HepG2 (cell line): Measurements from ENCODE around the gene ZNF281. TPM values are rescaled to one million over a fixed set of nuclear protein-coding genes. Genes with fewer than 3 reads are reported as not detected.

ENCODE experiments used
- ATAC-seq: fragments of 200-7000 bp; cut with Tn5 transposase; 3 replicates; pipeline ENCODE4 v1.9.1; 2020; ENCODE audit warnings: mild to moderate bottlenecking, moderate library complexity
- BruUV-seq: library from RNA; stranded (reverse); fragments of 400-500 nt; replicated peaks from 2 replicates; lab custom pipeline; 2021; lab: Mats Ljungman, UMichigan
- CTCF ChIA-PET: fragments of 300-600 bp; formaldehyde crosslinking; extraction: SDS; loops from one replicate; lab custom pipeline; 2021; ENCODE audit warnings: low total read pairs, inconsistent platforms, low intra/inter-chr PET ratio; lab: Yijun Ruan, JAX
- POLR2A ChIA-PET: fragments of 350-600 bp; sonication (Branson Sonifier 250); formaldehyde crosslinking; loops from one replicate; lab custom pipeline; 2020; ENCODE audit warnings: antibody characterized with exemption, inconsistent platforms; lab: Yijun Ruan, JAX
- DNase-seq: peaks from one replicate; pipeline ENCODE4 v3.0.0-alpha.2; 2015; ENCODE audit warnings: low spot score
- FAIRE-seq: peaks from 3 replicates; lab custom pipeline; 2011; peaks lifted over from hg19 to GRCh38; lab: Jason Lieb, UNC
- H2AFZ ChIP-seq: one replicate; pipeline ENCODE4 v1.6.1; 2011; ENCODE audit warnings: low read length, inconsistent platforms
- H3K27ac ChIP-seq: fragments of 300-600 bp; 3 replicates; pipeline ENCODE4 v1.8.0; 2011; ENCODE audit warnings: mixed run types, mild to moderate bottlenecking, mixed read lengths, low read length, inconsistent platforms; ENCODE audit not compliant: insufficient read depth; ENCODE audit errors: extremely low read length
- H3K27me3 ChIP-seq, 2 experiments: fragments of 200-600 bp in 1 of 2; 2 replicates in 1 of 2; 3 replicates in 1 of 2; pipeline versions ENCODE4 v1.6.0 to v1.8.0; 2011; ENCODE audit warnings: low read length in 2 of 2, mild to moderate bottlenecking in 2 of 2, moderate library complexity in 2 of 2, inconsistent platforms in 1 of 2; ENCODE audit not compliant: insufficient read depth in 2 of 2, control insufficient read depth in 1 of 2
- H3K36me3 ChIP-seq, 2 experiments: fragments of 200-600 bp in 1 of 2; replicated peaks in 1 of 2; 2 replicates in 1 of 2; 3 replicates in 1 of 2; pipeline versions ENCODE4 v1.5.1 to v1.8.0; 2011; ENCODE audit warnings: low read length in 2 of 2, inconsistent platforms in 1 of 2; ENCODE audit not compliant: insufficient read depth in 2 of 2, control insufficient read depth in 1 of 2
- H3K4me1 ChIP-seq: 2 replicates; pipeline ENCODE4 v1.5.1; 2012; ENCODE audit warnings: low read length, inconsistent platforms; ENCODE audit not compliant: insufficient read depth
- H3K4me2 ChIP-seq: 2 replicates; pipeline ENCODE4 v1.6.0; 2011; ENCODE audit warnings: low read depth, low read length, inconsistent platforms
- H3K4me3 ChIP-seq, 3 experiments: fragments of 200-600 bp in 1 of 3; sonication (generic), shearing (Covaris generic) in 1 of 3; replicated peaks in 1 of 3; 2 replicates each; pipeline ENCODE4 v1.5.1; 2011 to 2016; ENCODE audit warnings: low read length in 3 of 3, inconsistent platforms in 2 of 3, low read depth in 2 of 3, mild to moderate bottlenecking in 2 of 3, control low read depth in 1 of 3, mixed read lengths in 1 of 3; ENCODE audit not compliant: insufficient read depth in 1 of 3
- H3K79me2 ChIP-seq: one replicate; pipeline ENCODE4 v1.6.1; 2011; ENCODE audit warnings: low read length, inconsistent platforms; ENCODE audit not compliant: insufficient read depth
- H3K9ac ChIP-seq: 2 replicates; pipeline ENCODE4 v1.6.0; 2011; ENCODE audit warnings: mild to moderate bottlenecking, low read depth, low read length, inconsistent platforms; ENCODE audit not compliant: insufficient read depth
- H3K9me3 ChIP-seq: 2 replicates; pipeline ENCODE4 v1.5.1; 2012; ENCODE audit warnings: mild to moderate bottlenecking, low read length
- H4K20me1 ChIP-seq: 2 replicates; pipeline ENCODE4 v1.6.0; 2011; ENCODE audit warnings: inconsistent platforms, mild to moderate bottlenecking, low read length, moderate library complexity; ENCODE audit not compliant: insufficient read depth
- ATM ChIP-seq: fragments of 450-650 bp; IDR thresholded peaks from 2 replicates; pipeline ENCODE4 v1.7.1; 2017; ENCODE audit warnings: mild to moderate bottlenecking, borderline replicate concordance
- CCAR2 ChIP-seq: fragments of 200-400 bp; formaldehyde crosslinking; optimal IDR thresholded peaks from 2 replicates; pipeline ENCODE3; 2018; ENCODE audit warnings: low read depth, mild to moderate bottlenecking, low read length, moderate library complexity
- CEBPG ChIP-seq: IDR thresholded peaks from 2 replicates; pipeline ENCODE4 v1.6.1; 2016
- EHMT2 ChIP-seq: fragments of 200-600 bp; sonication (generic); IDR thresholded peaks from 2 replicates; pipeline ENCODE4 v1.7.0; 2017; ENCODE audit warnings: antibody characterized with exemption, low read depth, low read length, borderline replicate concordance
- HNRNPH1 ChIP-seq: fragments of 200-400 bp; formaldehyde crosslinking; optimal IDR thresholded peaks from 2 replicates; pipeline ENCODE3; 2017; ENCODE audit warnings: mild to moderate bottlenecking, low read depth, low read length
- JARID2 ChIP-seq: sonication (generic); formaldehyde crosslinking; IDR thresholded peaks from 2 replicates; pipeline ENCODE4 v1.8.1; 2023; ENCODE audit warnings: missing genetic modification reagents, inconsistent platforms; ENCODE audit not compliant: insufficient replicate concordance
- MIXL1 ChIP-seq: IDR thresholded peaks from 2 replicates; pipeline ENCODE4 v1.6.1; 2016
- NFE2L2 ChIP-seq: fragments of 150-350 bp; IDR thresholded peaks from 2 replicates; pipeline ENCODE4 v1.6.1; 2014; ENCODE audit warnings: low read length
- NR2F2 ChIP-seq: IDR thresholded peaks from 2 replicates; pipeline ENCODE4 v1.6.1; 2012; ENCODE audit warnings: low read depth, inconsistent platforms, borderline replicate concordance
- PAF1 ChIP-seq: IDR thresholded peaks from 2 replicates; pipeline ENCODE4 v1.6.1; 2016; ENCODE audit warnings: missing genetic modification reagents, missing compliant biosample characterization
- POLR2G ChIP-seq: fragments of 200-400 bp; formaldehyde crosslinking; IDR thresholded peaks from 2 replicates; pipeline ENCODE4 v1.6.1; 2018; ENCODE audit warnings: mild to moderate bottlenecking, low read depth, low read length, moderate library complexity
- TBL1XR1 ChIP-seq: fragments of 150-350 bp; IDR thresholded peaks from 2 replicates; pipeline ENCODE4 v1.6.1; 2014; ENCODE audit warnings: borderline replicate concordance, low read length; ENCODE audit not compliant: partially characterized antibody
- TOE1 ChIP-seq: sonication (generic); formaldehyde crosslinking; IDR thresholded peaks from 2 replicates; pipeline ENCODE4 v1.4.0; 2020; ENCODE audit warnings: mild to moderate bottlenecking, missing genetic modification reagents
- ZNF207 ChIP-seq: fragments of 450-650 bp; IDR thresholded peaks from 2 replicates; pipeline ENCODE4 v1.6.1; 2016; ENCODE audit warnings: antibody characterized with exemption, borderline replicate concordance
- ZNF234 ChIP-seq: sonication (generic); formaldehyde crosslinking; conservative IDR thresholded peaks from 2 replicates; pipeline ENCODE4 v1.5.1; 2020; ENCODE audit warnings: mild to moderate bottlenecking, missing genetic modification reagents
- ZNF432 ChIP-seq: sonication (generic); formaldehyde crosslinking; IDR thresholded peaks from 2 replicates; pipeline ENCODE4 v1.5.0; 2020; ENCODE audit warnings: missing genetic modification reagents, mild to moderate bottlenecking, borderline replicate concordance
- ZNF570 ChIP-seq: sonication (generic); formaldehyde crosslinking; IDR thresholded peaks from 2 replicates; pipeline ENCODE4 v1.4.0; 2020; ENCODE audit warnings: mild to moderate bottlenecking, missing genetic modification reagents, borderline replicate concordance
- WGBS: methylation state at CpG from one replicate; pipeline ENCODE4 v1.1.6; 2017; ENCODE audit warnings: low lambda C conversion rate; 5-methylcytosine and 5-hydroxymethylcytosine counted together
- in situ Hi-C: cut with HindIII; loops from 2 replicates; pipeline ENCODE4 v1.10.0; 2017; ENCODE audit warnings: low pct_unique_long_range_greater_than_20kb; ENCODE audit not compliant: extremely low pct_ligation_motif_present
- intact Hi-C: fragments of 100-400 bp; cut with micrococcal nuclease; formaldehyde crosslinking; loops from one replicate; pipeline ENCODE4 v1.10.0; 2022; ENCODE audit not compliant: unreplicated experiment
- polyA plus RNA-seq, 8 experiments: library from polyadenylated mRNA; depleted of rRNA in 3 of 8; stranded (reverse) in 7 of 8; unstranded in 1 of 8; fragments of >200 nt; fragmentation: Illumina TruSeq in 4 of 8; extraction: Trizol in 4 of 8; gene quantifications; 2 replicates each; pipeline versions ENCODE4 v1.2.1 to v1.2.3, GENCODE V29; 2011 to 2016; ENCODE audit warnings: low read depth in 4 of 8, missing spikeins in 1 of 8, mixed read lengths in 1 of 8; ENCODE audit not compliant: insufficient read depth in 1 of 8
- total RNA-seq, 5 experiments: library from RNA; depleted of rRNA; stranded (reverse); fragments of >200 nt; fragmentation: Illumina TruSeq; extraction: Trizol; gene quantifications; 2 replicates each; pipeline ENCODE4 v1.2.3, GENCODE V29; 2016; ENCODE audit warnings: low read depth in 1 of 5
- TF ChIP-seq, protein P1 (sequence below): sonication (generic); formaldehyde crosslinking; IDR thresholded peaks from 2 replicates; pipeline ENCODE4 v1.5.1; 2020; ENCODE audit warnings: missing genetic modification reagents, mild to moderate bottlenecking, borderline replicate concordance

Gene ZNF281
- total and polyA plus RNA-seq, 2 of the 13 experiments (the other 11 are each of a cell fraction or from before 2014, with no cell fraction given): 7.7 to 20.6 TPM

DNA sequence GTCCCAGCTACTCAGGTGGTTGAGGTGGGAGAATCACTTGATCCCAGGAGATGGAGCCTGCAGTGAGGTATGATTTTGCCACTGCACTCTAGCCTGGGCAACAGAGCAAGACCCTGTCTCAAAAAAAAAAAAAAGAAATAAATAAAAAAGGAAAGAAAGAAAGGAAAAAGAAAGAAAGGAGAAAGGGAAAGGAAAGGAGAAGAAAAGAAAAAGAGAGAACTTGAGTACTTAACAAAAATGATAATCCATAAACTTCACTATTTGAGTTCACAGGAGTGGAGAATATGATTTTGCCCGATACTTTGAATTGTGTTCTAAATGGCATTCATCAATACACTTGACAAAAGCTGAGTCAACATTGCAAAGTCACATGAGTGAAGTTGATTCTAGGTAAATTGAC lies 23.8 kb upstream of the ZNF281 start:
- no peak for DNase-seq
- in situ Hi-C loops: no loop called here
- POLR2A ChIA-PET: no interaction called here
- Histone ChIP-seq H3K27ac (no peak overlapping the region), H3K9me3 (no peaks in the 10 kb centered on the region)
- no peak for ATAC-seq
- TF ChIP-seq JARID2 (CRISPR knock-in tag): no peak
- no peak for TF ChIP-seq NFE2L2
- no peak for TF ChIP-seq TOE1
- no peak for TF ChIP-seq MIXL1 (CRISPR knock-in tag)
- no peak for TF ChIP-seq EHMT2
- TF ChIP-seq ATM: no peak
- no peak for TF ChIP-seq HNRNPH1
- TF ChIP-seq ZNF432 (CRISPR knock-in tag): no peak
- TF ChIP-seq POLR2G: no peak
- no peak for TF ChIP-seq CEBPG
- TF ChIP-seq ZNF570 (CRISPR knock-in tag): no peak
- TF ChIP-seq PAF1 (CRISPR knock-in tag): no peak
- TF ChIP-seq CCAR2: no peak
- no peak for TF ChIP-seq ZNF234
- TF ChIP-seq NR2F2: no peak
- TF ChIP-seq TBL1XR1: no peak
- TF ChIP-seq, protein P1, sequence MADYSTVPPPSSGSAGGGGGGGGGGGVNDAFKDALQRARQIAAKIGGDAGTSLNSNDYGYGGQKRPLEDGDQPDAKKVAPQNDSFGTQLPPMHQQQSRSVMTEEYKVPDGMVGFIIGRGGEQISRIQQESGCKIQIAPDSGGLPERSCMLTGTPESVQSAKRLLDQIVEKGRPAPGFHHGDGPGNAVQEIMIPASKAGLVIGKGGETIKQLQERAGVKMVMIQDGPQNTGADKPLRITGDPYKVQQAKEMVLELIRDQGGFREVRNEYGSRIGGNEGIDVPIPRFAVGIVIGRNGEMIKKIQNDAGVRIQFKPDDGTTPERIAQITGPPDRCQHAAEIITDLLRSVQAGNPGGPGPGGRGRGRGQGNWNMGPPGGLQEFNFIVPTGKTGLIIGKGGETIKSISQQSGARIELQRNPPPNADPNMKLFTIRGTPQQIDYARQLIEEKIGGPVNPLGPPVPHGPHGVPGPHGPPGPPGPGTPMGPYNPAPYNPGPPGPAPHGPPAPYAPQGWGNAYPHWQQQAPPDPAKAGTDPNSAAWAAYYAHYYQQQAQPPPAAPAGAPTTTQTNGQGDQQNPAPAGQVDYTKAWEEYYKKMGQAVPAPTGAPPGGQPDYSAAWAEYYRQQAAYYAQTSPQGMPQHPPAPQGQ (CRISPR knock-in tag): no peak
- TF ChIP-seq ZNF207: no peak
- TF ChIP-seq, all 625 proteins: peak for 0
- 25% methylated on average over 1 of the region's 1 CpG for WGBS
- Histone ChIP-seq H3K79me2 (no peaks in the 10 kb centered on the region), H4K20me1 (no peaks in the 10 kb centered on the region), H3K27me3 (no peaks in the 10 kb centered on the region), H3K36me3 (no peaks in the 10 kb centered on the region), H2AFZ (no peak overlapping the region), H3K4me3 (no peak overlapping the region), H3K9ac (no peak overlapping the region), H3K4me1 (peaks cover 24% of the 10 kb centered on the region), H3K4me2 (no peak overlapping the region)
- intact Hi-C loops: no loop called here
- CTCF ChIA-PET: no interaction called here
- FAIRE-seq: no peak
- no TSS peak for BruUV-seq
